H1 (cell line): ENCODE data around the gene AGTR1. TPM values are rescaled to one million over a fixed set of nuclear protein-coding genes. Genes with fewer than 3 reads are reported as not detected.

Source experiments
- PHF8 ChIP-seq: fragments of 200-600 bp; sonication (generic); conservative IDR thresholded peaks from 2 replicates; pipeline ENCODE4 v1.7.1; 2012; ENCODE audit warnings: low read depth, mild to moderate bottlenecking, inconsistent platforms, low read length, moderate library complexity
- RAD21 ChIP-seq, 2 experiments: IDR thresholded peaks in 1 of 2; conservative IDR thresholded peaks in 1 of 2; 2 replicates each; pipeline ENCODE4 v1.6.1; 2011; ENCODE audit warnings: low read depth in 2 of 2, low read length in 2 of 2, improper control_type of control experiment in 1 of 2, inconsistent platforms in 1 of 2, mild to moderate bottlenecking in 1 of 2, moderate library complexity in 1 of 2
- polyA plus RNA-seq, 7 experiments: library from polyadenylated mRNA; depleted of rRNA in 3 of 7; stranded (reverse) in 5 of 7; unstranded in 2 of 7; fragments of >200 nt in 5 of 7; fragments of 200-250 nt in 2 of 7; gene quantifications; 1 replicate in 5 of 7; 2 replicates in 1 of 7; 4 replicates in 1 of 7; pipeline versions ENCODE4 v1.2.1 to v1.2.3, GENCODE V29; 2011 to 2013; ENCODE audit warnings: missing spikeins in 2 of 7, mixed read lengths in 2 of 7
- total RNA-seq: library from RNA; stranded (reverse); fragmentation: NEBNext Ultra II Directional; extraction: Animal tissue kit (Norgen Biotek cat#: 25700); gene quantifications from 2 replicates; pipeline ENCODE4 v1.2.1, GENCODE V29; 2021

AGTR1 gene
- total and polyA plus RNA-seq, 2 of the 8 experiments (the other 6 are each of a cell fraction or from before 2014, with no cell fraction given), result 0.03 TPM; not detected in 1

DNA sequence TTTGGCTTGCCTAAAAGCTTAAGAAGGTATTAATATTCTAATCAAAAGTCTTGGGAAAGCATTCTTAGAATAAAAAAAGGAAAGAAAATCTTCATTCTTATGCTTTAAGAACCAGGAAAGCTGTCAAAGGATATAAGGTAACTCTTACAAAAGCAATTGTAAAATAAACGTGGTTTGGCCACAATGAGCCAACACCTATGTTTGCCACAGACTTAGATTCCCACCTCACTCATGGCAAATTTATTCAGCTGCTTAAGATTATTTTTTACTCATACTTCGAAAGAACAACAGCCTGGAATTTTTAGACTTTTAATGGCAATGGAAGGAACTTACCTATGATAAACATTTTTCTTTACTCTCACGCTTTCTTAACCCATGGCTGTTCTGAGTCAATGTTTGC, 38.4 kb downstream of the AGTR1 start (continued):
- TF ChIP-seq RAD21 (IDR thresholded peaks at IDR 0.05 in 1 of 2, conservative IDR thresholded peaks at IDR 0.05 in 1 of 2; ENCODE audit: low read depth in 2 of 2, low read length in 2 of 2), result no peak
- no peak for TF ChIP-seq PHF8
